IPS-11a (cell line): ENCODE results near the gene RBM47.
"Not testable (repeated sequence)": the region's sequence is repeated elsewhere in the genome, so short reads cannot be mapped to it uniquely, and the experiment has no call there.

ENCODE experiments used
- H3K4me3 ChIP-seq: one replicate; pipeline ENCODE4 v1.5.1; 2013; ENCODE audit warnings: low read depth, low read length, control low read depth

The RBM47 gene

GRCh38 chr4:40544221-40544620, 85.4 kb downstream of the RBM47 start:
- no peak overlapping the region for H3K4me3 ChIP-seq

- no peak overlapping the region for H3K4me3 ChIP-seq
Measured at GRCh38 chr4:40540800-40541199, 88.9 kb downstream of the RBM47 start.

DNA sequence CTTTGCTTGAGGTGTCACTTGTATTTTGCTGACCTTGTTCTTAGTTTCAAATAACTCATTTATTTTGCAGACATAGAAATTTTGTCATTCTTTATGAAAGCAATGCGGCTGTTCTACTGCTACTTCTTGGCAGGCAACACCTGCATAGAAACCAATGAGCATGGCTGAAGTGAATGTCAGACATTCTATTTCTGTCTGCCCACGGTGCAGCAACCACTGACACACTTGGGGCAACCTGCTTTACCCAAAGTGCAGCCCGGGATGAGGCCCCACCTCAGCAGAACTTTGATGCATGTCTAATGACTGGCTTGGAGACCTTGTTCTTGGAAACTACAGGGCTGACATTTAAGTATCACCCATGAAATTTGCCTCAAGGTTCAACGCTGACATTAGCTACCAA, 93.6 kb downstream of the RBM47 start:
- no peak overlapping the region for H3K4me3 ChIP-seq

DNA sequence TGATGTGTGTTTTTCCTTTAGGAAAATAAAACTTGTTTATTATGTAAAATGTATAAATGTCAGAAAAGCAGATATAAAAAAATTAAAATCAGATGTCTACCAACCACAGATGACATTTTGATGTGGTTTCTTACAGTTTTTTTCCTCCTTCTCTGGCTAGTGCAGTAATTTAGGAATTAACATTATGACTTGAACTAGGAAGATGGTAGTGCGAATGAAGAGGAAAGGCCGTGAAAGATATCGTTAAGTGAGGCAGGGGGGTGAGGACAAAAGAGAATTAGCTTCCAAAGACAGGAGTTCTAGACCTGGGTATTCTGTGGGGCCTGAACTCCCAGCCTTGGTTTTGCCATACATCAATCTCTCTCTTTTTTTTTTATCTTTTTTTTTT, 98.0 kb downstream of the RBM47 start:
- no peak overlapping the region for H3K4me3 ChIP-seq

DNA sequence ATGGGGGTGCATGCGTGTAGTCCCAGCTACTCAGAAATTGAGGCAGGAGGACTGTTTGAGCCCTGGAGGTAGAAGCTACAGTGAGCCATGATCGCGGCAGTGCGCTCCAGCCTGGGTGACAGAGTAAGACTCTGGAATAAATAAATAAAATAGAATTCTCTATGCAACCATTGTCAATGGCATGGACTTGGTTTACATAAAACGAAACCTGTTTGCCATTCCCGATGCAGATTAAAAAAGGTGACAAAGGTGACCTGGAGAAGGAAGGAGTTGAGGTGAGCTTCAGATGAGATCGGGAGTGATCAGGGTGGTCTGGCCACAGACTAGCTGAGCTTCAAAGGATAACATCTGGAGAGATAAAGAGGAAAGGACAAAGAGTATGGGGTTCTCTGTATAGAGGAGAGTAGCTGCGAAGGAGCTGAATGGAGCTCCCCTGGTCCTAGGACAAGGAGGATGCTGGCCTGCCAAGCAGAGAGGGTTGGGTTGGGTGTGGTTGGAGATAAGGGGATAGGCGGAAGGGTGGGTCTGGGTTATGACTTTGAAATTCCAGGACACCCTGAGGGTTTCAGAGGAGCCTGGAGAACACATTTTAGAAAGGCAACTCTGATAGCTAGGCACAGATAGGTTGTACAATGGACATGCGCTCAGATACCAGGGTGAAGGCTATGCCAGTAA, 98.6 kb downstream of the RBM47 start:
- no peak overlapping the region for H3K4me3 ChIP-seq

GRCh38 chr4:40526741-40527140, 102.9 kb downstream of the RBM47 start:
- no peak overlapping the region for H3K4me3 ChIP-seq

- H3K4me3 ChIP-seq: no peak overlapping the region
Measured at GRCh38 chr4:40525752-40526598, 103.7 kb downstream of the RBM47 start.

DNA sequence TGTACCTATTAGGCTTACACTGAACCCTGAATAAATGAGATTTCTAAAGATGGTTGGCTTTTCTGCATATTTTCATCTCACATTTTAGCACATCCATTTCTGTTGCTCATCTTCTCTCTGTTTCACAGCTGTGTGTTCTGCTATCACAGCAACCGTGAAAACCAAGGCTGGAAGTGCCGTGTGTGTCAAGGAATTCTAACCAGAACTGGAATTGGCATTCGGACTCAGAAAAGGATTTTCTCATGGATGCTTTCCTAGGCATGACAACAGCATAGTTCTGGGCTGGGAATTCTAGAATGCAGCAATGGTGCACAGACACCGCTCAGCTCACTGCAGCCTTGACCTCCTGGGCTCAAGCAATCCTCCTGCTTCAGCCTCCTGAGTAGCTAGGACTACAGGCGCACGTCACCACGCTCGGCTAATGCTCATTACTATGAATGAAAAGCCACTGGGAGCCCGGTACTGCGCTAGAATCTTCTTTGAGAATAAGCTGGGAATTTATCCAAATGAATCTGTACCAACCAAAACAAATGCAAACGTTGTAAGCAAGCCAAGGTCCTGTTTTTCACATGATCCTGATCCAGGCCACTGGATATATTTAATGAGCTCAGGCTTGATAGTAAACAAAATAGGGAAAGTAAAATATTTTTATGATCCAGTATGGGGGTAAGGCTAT, 105.2 kb downstream of the RBM47 start:
- H3K4me3 ChIP-seq: no peak overlapping the region

GRCh38 chr4:40523581-40523980, 106.1 kb downstream of the RBM47 start:
- H3K4me3 ChIP-seq: no peak overlapping the region

DNA sequence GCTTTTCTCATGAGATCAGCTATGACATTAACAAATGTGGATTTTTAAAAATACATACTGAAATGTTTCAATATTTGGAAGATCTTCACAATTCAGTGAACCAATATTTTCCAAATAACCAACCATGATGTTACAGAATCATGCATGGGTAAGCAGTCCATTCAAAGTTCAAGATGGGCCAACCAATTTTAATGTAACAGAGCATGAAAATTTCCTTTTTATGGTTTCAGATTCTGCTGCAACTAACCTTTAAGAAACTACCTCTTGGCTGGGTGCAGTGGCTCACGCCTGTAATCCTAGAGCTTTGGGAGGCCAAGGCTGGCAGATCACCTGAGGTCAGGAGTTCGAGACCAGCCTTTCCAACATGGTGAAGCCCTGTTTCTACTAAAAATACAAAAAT, 107.7 kb downstream of the RBM47 start:
- no peak overlapping the region for H3K4me3 ChIP-seq

- no peak overlapping the region for H3K4me3 ChIP-seq
Measured at GRCh38 chr4:40520533-40520932, 109.1 kb downstream of the RBM47 start.

- H3K4me3 ChIP-seq: not testable (repeated sequence)
Measured at GRCh38 chr4:40517081-40517480, 112.6 kb downstream of the RBM47 start.

DNA sequence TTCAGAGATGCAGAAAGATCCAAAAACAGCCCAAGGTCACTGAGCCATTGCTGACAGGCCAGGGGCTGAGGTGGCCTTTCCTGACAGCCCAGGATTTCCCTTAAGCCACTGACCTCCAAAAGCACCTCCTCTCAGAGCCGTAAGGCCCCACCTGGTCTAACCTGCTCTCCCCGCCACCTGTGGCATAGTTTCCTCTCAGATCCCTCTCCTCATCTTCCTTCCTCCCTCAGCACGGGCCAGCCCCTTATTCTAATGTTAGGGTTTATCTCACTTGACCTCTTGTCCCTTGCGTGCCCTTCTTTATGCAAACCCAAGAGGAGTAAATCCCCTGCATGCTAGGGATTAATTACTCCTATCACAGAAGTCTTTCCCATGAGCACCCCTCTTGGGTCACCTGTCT, 113.0 kb downstream of the RBM47 start:
- no peak overlapping the region for H3K4me3 ChIP-seq

DNA sequence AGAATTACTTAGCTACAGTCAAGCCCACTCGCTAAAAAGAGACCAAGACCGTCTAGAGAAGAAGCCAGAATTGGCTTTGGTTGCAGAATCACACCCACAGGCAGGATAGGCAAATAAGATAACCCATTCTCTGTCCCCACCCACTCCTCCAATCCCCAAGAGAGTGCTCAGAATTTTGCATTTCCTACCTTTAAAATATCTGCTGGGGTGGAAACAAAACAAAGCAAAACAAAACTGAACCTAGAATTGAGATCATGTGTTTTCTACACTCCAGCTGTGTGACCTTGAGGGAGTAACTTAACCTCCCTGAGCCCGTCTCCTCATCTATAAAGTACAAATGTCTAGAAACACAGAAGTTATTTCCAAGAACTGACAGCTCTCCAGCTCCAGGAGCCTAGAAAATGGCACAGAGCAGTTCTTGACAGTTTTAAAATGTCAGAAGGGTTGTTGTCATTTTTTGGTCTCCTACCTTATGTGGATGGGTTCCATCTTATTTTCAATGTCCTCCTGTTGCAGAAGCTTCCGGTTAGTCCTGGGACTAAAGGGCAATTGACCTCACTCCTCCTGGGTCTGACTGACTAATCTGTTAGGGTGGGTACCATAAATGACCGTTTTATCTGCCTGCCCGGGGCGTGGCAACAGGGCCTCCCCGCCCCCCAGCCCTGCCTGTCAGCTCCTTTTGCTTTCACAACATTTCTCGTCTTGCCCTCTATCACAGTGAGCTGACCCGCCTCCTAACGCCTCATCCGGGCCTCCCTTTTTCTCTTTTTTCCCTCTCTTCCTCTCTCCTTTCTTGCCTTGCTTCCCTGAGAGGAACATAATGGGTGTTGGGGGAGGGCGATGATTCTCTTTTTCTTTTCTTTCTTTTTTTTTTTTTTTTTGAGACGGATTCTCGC, 114.0 kb downstream of the RBM47 start:
- no peak overlapping the region for H3K4me3 ChIP-seq

- no peak overlapping the region for H3K4me3 ChIP-seq
Measured at GRCh38 chr4:40515037-40515397, 114.6 kb downstream of the RBM47 start.

- no peak overlapping the region for H3K4me3 ChIP-seq
Measured at GRCh38 chr4:40514497-40514951, 115.1 kb downstream of the RBM47 start.

DNA sequence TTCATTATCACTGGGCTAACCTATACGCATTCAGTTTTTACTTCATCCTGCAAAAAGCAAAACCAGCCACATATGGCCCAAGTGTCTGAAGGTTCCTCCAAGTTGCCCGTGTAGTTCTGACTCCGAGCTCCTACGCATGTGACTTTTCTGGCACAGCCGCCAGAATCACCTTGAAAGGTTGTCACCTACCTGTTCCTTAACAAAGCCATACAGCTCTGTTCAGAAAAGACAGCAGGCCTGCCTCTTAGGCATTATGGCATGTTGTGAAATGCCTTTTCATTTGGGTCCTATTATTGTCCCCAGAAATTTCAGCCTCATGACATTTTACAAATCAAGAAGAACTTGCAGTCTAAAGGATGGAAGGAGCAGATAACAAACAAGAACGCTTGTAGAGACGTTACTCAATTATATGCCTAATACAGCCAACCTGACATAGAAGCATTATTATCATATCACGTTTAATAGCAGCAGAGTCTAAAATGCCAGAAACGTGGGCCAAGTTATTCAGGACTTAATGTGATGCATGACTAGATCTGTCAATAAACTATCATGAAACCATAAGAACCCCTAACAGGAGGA, 118.5 kb downstream of the RBM47 start:
- no peak overlapping the region for H3K4me3 ChIP-seq

- H3K4me3 ChIP-seq: no peak overlapping the region
Measured at GRCh38 chr4:40507977-40508376, 121.7 kb downstream of the RBM47 start.

GRCh38 chr4:40506492-40506891, 123.2 kb downstream of the RBM47 start:
- H3K4me3 ChIP-seq: no peak overlapping the region

DNA sequence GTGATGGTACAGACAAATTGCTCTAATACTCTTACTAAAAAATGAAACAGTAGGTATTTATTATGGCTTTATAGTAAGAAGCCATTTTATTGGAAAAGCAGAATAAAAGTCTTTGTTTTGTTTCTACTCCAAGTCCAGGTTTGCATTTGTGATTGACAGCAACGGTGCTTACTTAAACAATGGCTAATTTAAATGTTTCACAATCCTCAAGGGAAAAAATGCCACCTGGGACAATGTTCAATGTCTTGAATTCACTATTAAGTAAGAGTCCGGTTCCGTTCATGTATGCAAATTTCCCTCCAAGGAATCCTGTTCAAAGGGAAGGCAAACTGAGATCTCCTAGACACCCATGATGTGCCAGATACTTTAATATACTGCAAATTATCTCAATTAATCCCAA, 123.6 kb downstream of the RBM47 start:
- H3K4me3 ChIP-seq: no peak overlapping the region

DNA sequence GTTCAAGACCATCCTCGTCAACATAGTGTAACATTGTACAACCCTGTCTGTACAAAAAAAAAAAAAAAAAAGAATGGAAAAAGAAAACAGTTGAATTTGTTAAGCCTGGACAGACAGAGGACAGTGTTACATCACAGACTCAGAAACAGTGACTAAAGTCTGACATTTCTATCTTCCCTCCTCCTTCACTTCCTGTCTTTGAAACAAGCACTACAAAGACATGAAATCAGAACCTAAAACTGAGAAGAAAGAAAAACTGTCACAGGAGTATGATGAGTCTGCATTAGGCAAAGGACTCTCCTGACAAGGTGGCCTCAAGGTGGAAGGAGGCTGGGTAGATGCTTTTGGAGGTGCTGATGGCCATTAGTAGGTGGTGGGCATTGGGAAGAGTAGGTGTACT, 126.7 kb downstream of the RBM47 start:
- H3K4me3 ChIP-seq: no peak overlapping the region
